Neuronal stem cell (in vitro differentiated cells): ENCODE data around the gene GGCX.

ENCODE experiments used
- DNase-seq: peaks from one replicate; pipeline ENCODE4 v3.0.0-alpha.2; 2013; ENCODE audit warnings: low spot score
- H2AFZ ChIP-seq: one replicate; pipeline ENCODE4 v1.6.1; 2013; ENCODE audit warnings: mild to moderate bottlenecking, low read length, inconsistent platforms
- H2AK5ac ChIP-seq: 2 replicates; pipeline ENCODE4 v1.6.1; 2013; ENCODE audit warnings: low read depth, mild to moderate bottlenecking, inconsistent platforms, low read length, moderate library complexity, mixed read lengths
- H2BK120ac ChIP-seq: 2 replicates; pipeline ENCODE4 v1.6.1; 2013; ENCODE audit warnings: low read depth, mild to moderate bottlenecking, inconsistent platforms, low read length, moderate library complexity, mixed read lengths
- H2BK12ac ChIP-seq: one replicate; pipeline ENCODE4 v1.6.1; 2013; ENCODE audit warnings: low read length, inconsistent platforms
- H2BK15ac ChIP-seq: 2 replicates; pipeline ENCODE4 v1.6.1; 2013; ENCODE audit warnings: mild to moderate bottlenecking, low read length, inconsistent platforms, mixed read lengths
- H2BK5ac ChIP-seq: one replicate; pipeline ENCODE4 v1.6.1; 2013; ENCODE audit warnings: inconsistent platforms, mild to moderate bottlenecking, low read length, moderate library complexity
- H3K14ac ChIP-seq: one replicate; pipeline ENCODE4 v1.6.1; 2013; ENCODE audit warnings: low read length, inconsistent platforms
- H3K18ac ChIP-seq: 2 replicates; pipeline ENCODE4 v1.6.1; 2013; ENCODE audit warnings: low read length, inconsistent platforms
- H3K23ac ChIP-seq: 2 replicates; pipeline ENCODE4 v1.6.1; 2013; ENCODE audit warnings: low read depth, mild to moderate bottlenecking, mixed read lengths, low read length, inconsistent platforms; ENCODE audit not compliant: poor library complexity
- H3K27ac ChIP-seq: replicated peaks from 3 replicates; pipeline ENCODE4 v1.5.1; 2013; ENCODE audit warnings: low read length, inconsistent platforms
- H3K27me3 ChIP-seq, 3 experiments: 2 replicates each; pipeline ENCODE4 v1.6.1; 2013; ENCODE audit warnings: low read length in 3 of 3, mild to moderate bottlenecking in 2 of 3, inconsistent platforms in 1 of 3, low read depth in 1 of 3, mixed read lengths in 1 of 3, moderate library complexity in 1 of 3; ENCODE audit not compliant: control insufficient read depth in 3 of 3, insufficient read depth in 3 of 3
- H3K36me3 ChIP-seq, 2 donors: replicated peaks in 1 of 2; 2 replicates each; pipeline ENCODE4 v1.6.1; 2013; ENCODE audit warnings: low read length in 2 of 2; ENCODE audit not compliant: control insufficient read depth in 2 of 2, insufficient read depth in 2 of 2
- H3K4ac ChIP-seq: 2 replicates; pipeline ENCODE4 v1.6.1; 2013; ENCODE audit warnings: inconsistent platforms, mild to moderate bottlenecking, low read length, moderate library complexity
- H3K4me1 ChIP-seq, 2 donors: 1 replicate in 1 of 2; 2 replicates in 1 of 2; pipeline ENCODE4 v1.6.1; 2013; ENCODE audit warnings: low read length in 2 of 2, low read depth in 1 of 2; ENCODE audit not compliant: control insufficient read depth in 2 of 2, insufficient read depth in 1 of 2
- H3K4me2 ChIP-seq: one replicate; pipeline ENCODE4 v1.6.1; 2013; ENCODE audit warnings: mild to moderate bottlenecking, low read length, inconsistent platforms; ENCODE audit not compliant: insufficient read depth, poor library complexity, severe bottlenecking
- H3K4me3 ChIP-seq, 2 donors: 2 replicates each; pipeline ENCODE4 v1.5.1; 2013; ENCODE audit warnings: low read length in 2 of 2, mild to moderate bottlenecking in 2 of 2, inconsistent platforms in 1 of 2, moderate library complexity in 1 of 2
- H3K79me1 ChIP-seq: one replicate; pipeline ENCODE4 v1.6.1; 2013; ENCODE audit warnings: low read depth, mild to moderate bottlenecking, inconsistent platforms, low read length, moderate library complexity
- H3K9ac ChIP-seq: one replicate; pipeline ENCODE4 v1.6.1; 2013; ENCODE audit warnings: mild to moderate bottlenecking, low read depth, low read length, inconsistent platforms; ENCODE audit not compliant: poor library complexity
- H3K9me3 ChIP-seq, 2 donors: replicated peaks in 1 of 2; 2 replicates each; pipeline versions ENCODE3 to v1.6.1; 2013; ENCODE audit warnings: low read length in 2 of 2, mild to moderate bottlenecking in 2 of 2, inconsistent platforms in 1 of 2, low read depth in 1 of 2, mixed read lengths in 1 of 2, moderate library complexity in 1 of 2; ENCODE audit not compliant: control insufficient read depth in 2 of 2, insufficient read depth in 1 of 2
- H4K8ac ChIP-seq: one replicate; pipeline ENCODE4 v1.6.1; 2013; ENCODE audit warnings: low read depth, mild to moderate bottlenecking, inconsistent platforms, low read length, moderate library complexity
- H4K91ac ChIP-seq: one replicate; pipeline ENCODE4 v1.6.1; 2013; ENCODE audit warnings: low read length, low read depth, mild to moderate bottlenecking, inconsistent platforms; ENCODE audit not compliant: poor library complexity
- WGBS, 2 donors: extraction: QIAGEN DNeasy Blood & Tissue Kit; methylation state at CpG; one replicate each; pipeline ENCODE4 v1.1.7; 2013; ENCODE audit warnings: missing lambda C conversion rate in 2 of 2, mixed read lengths in 1 of 2; ENCODE audit not compliant: insufficient read length in 2 of 2, insufficient replicate concordance in 1 of 2; ENCODE audit errors: extremely low coverage in 2 of 2; 5-methylcytosine and 5-hydroxymethylcytosine counted together

Gene GGCX

GRCh38 chr2:85550486-85550885 is 10.8 kb downstream of the GGCX start:
- Histone ChIP-seq H2AK5ac (no peak overlapping the region), H3K23ac (no peak overlapping the region), H2AFZ (no peak overlapping the region), H3K36me3 (peaks cover 36 to 90% of the 10 kb centered on the region in 2 donors), H2BK12ac (no peak overlapping the region), H3K4me3 (no peak overlapping the region), H3K4me2 (no peak overlapping the region), H3K27me3 (no peaks in the 10 kb centered on the region), H3K18ac (no peak overlapping the region), H3K9ac (no peak overlapping the region), H2BK5ac (no peak overlapping the region), H4K91ac (no peak overlapping the region), H2BK120ac (no peak overlapping the region), H3K9me3 (no peaks in the 10 kb centered on the region), H3K4ac (no peak overlapping the region), H3K27ac (no peak overlapping the region), H4K8ac (no peak overlapping the region), H3K79me1 (no peaks in the 10 kb centered on the region), H3K14ac (no peak overlapping the region), H2BK15ac (no peak overlapping the region), H3K4me1 (no peaks in the 10 kb centered on the region)
- no peak for DNase-seq
- WGBS, 2 donors: no CpG with 5 or more reads among the region's 10 CpGs

DNA sequence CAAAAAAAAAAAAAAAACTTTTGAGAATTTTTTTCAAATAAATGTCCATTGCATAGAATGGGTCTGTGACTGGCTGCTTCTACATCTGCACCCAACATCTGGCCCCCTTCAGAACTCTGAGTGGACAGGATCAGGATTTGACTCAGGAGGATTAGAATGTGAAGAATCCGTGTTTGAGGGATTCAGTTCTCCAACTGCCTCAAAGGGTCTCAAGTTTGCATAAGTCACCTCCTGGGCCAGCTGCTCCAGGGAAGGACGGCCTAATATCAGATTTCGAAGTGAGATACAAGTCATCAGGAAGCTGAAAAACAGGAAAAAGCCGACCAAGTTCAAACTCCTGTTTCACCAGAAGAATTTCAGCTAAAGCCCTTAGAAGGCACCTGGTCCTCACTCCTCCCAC is 11.5 kb downstream of the GGCX start:
- H3K27ac ChIP-seq: no peak overlapping the region
- no peak overlapping the region for H3K4me3 ChIP-seq
- no peak overlapping the region for H4K8ac ChIP-seq
- no peak overlapping the region for H3K23ac ChIP-seq
- no peak overlapping the region for H3K4ac ChIP-seq
- H3K27me3 ChIP-seq: no peaks in the 10 kb centered on the region
- H2BK120ac ChIP-seq: no peak overlapping the region
- H3K4me1 ChIP-seq: no peaks in the 10 kb centered on the region
- WGBS, 2 donors: no CpG with 5 or more reads among the region's 4 CpGs
- H3K9ac ChIP-seq: no peak overlapping the region
- no peak overlapping the region for H2AFZ ChIP-seq
- H3K36me3 ChIP-seq: peaks cover 33 to 90% of the 10 kb centered on the region in 2 donors
- no peaks in the 10 kb centered on the region for H3K9me3 ChIP-seq
- H2AK5ac ChIP-seq: no peak overlapping the region
- H2BK5ac ChIP-seq: no peak overlapping the region
- no peak overlapping the region for H2BK12ac ChIP-seq
- no peak overlapping the region for H3K14ac ChIP-seq
- no peaks in the 10 kb centered on the region for H3K79me1 ChIP-seq
- DNase-seq: no peak
- H2BK15ac ChIP-seq: no peak overlapping the region
- H3K4me2 ChIP-seq: no peak overlapping the region
- H4K91ac ChIP-seq: no peak overlapping the region
- H3K18ac ChIP-seq: no peak overlapping the region

GRCh38 chr2:85549095-85549494 is 12.2 kb downstream of the GGCX start:
- H2AK5ac ChIP-seq: no peak overlapping the region
- no peak for DNase-seq
- H3K27ac ChIP-seq: no peak overlapping the region
- H2BK12ac ChIP-seq: no peak overlapping the region
- no peak overlapping the region for H2BK120ac ChIP-seq
- H4K8ac ChIP-seq: no peak overlapping the region
- no peak overlapping the region for H3K4ac ChIP-seq
- H4K91ac ChIP-seq: no peak overlapping the region
- H3K79me1 ChIP-seq: no peaks in the 10 kb centered on the region
- WGBS, 2 donors: no CpG with 5 or more reads among the region's 10 CpGs
- H2AFZ ChIP-seq: no peak overlapping the region
- H2BK5ac ChIP-seq: no peak overlapping the region
- no peak overlapping the region for H3K14ac ChIP-seq
- H3K4me2 ChIP-seq: no peak overlapping the region
- no peak overlapping the region for H3K23ac ChIP-seq
- no peaks in the 10 kb centered on the region for H3K9me3 ChIP-seq
- no peaks in the 10 kb centered on the region for H3K4me1 ChIP-seq
- no peaks in the 10 kb centered on the region for H3K27me3 ChIP-seq
- H3K9ac ChIP-seq: no peak overlapping the region
- no peak overlapping the region for H3K4me3 ChIP-seq
- no peak overlapping the region for H3K18ac ChIP-seq
- peaks cover 33 to 90% of the 10 kb centered on the region in 2 donors for H3K36me3 ChIP-seq
- H2BK15ac ChIP-seq: no peak overlapping the region

GRCh38 chr2:85548608-85548900 is 12.7 kb downstream of the GGCX start:
- Histone ChIP-seq H2AK5ac (no peak overlapping the region), H2AFZ (no peak overlapping the region), H3K18ac (no peak overlapping the region), H3K27me3 (no peaks in the 10 kb centered on the region), H3K4me2 (no peak overlapping the region), H3K27ac (no peak overlapping the region), H3K4ac (no peak overlapping the region), H3K9me3 (no peaks in the 10 kb centered on the region), H3K4me3 (no peak overlapping the region), H4K91ac (no peak overlapping the region), H2BK15ac (no peak overlapping the region), H3K14ac (no peak overlapping the region), H3K36me3 (peaks cover 33 to 91% of the 10 kb centered on the region in 2 donors), H3K23ac (no peak overlapping the region), H2BK120ac (no peak overlapping the region), H3K4me1 (no peaks in the 10 kb centered on the region), H3K79me1 (no peaks in the 10 kb centered on the region), H3K9ac (no peak overlapping the region), H2BK12ac (no peak overlapping the region), H4K8ac (no peak overlapping the region), H2BK5ac (no peak overlapping the region)
- DNase-seq: no peak
- WGBS, 2 donors: no CpG with 5 or more reads among the region's 2 CpGs
